Hepatic stellate cell (primary cell): ENCODE data around the gene EPB41L2.
"Not testable (repeated sequence)": the region's sequence is repeated elsewhere in the genome, so short reads cannot be mapped to it uniquely, and the experiment has no call there.

Source experiments
- DNase-seq: peaks from one replicate; pipeline ENCODE4 v3.0.0; 2011; ENCODE audit warnings: low spot score

The EPB41L2 gene

GRCh38 chr6:131036143-131036542 is 26.9 kb downstream of the EPB41L2 start:
- DNase-seq: no peak

- no peak for DNase-seq
Measured at GRCh38 chr6:131035582-131035981, 27.5 kb downstream of the EPB41L2 start.

GRCh38 chr6:131033631-131034030 is 29.4 kb downstream of the EPB41L2 start:
- no peak for DNase-seq

- peak; percentile 26 for DNase-seq
Measured at GRCh38 chr6:131029626-131030297, 33.3 kb downstream of the EPB41L2 start.

GRCh38 chr6:131027326-131027725 is 35.7 kb downstream of the EPB41L2 start:
- no peak for DNase-seq

GRCh38 chr6:131026243-131026642 is 36.8 kb downstream of the EPB41L2 start:
- DNase-seq: no peak

- no peak for DNase-seq
Measured at GRCh38 chr6:131024565-131024964, 38.5 kb downstream of the EPB41L2 start.

GRCh38 chr6:131023834-131024504 is 39.1 kb downstream of the EPB41L2 start:
- peak; percentile 21 for DNase-seq

- DNase-seq: no peak
Measured at GRCh38 chr6:131022691-131023090, 40.4 kb downstream of the EPB41L2 start.

- DNase-seq: no peak
Measured at GRCh38 chr6:131017962-131018361, 45.1 kb downstream of the EPB41L2 start.

- DNase-seq: peak; percentile 34
Measured at GRCh38 chr6:131015630-131016263, 47.3 kb downstream of the EPB41L2 start.

GRCh38 chr6:131015025-131015591 is 47.9 kb downstream of the EPB41L2 start:
- no peak for DNase-seq

GRCh38 chr6:131014080-131014776 is 48.8 kb downstream of the EPB41L2 start:
- no peak for DNase-seq

- peak; percentile 59 for DNase-seq
Measured at GRCh38 chr6:131013495-131013894, 49.5 kb downstream of the EPB41L2 start.

GRCh38 chr6:131009790-131010189 is 53.3 kb downstream of the EPB41L2 start:
- no peak for DNase-seq

GRCh38 chr6:131008965-131009364 is 54.1 kb downstream of the EPB41L2 start:
- DNase-seq: not testable (repeated sequence)

GRCh38 chr6:131007964-131008363 is 55.1 kb downstream of the EPB41L2 start:
- not testable (repeated sequence) for DNase-seq

GRCh38 chr6:131007286-131007685 is 55.8 kb downstream of the EPB41L2 start:
- DNase-seq: no peak

- DNase-seq: no peak
Measured at GRCh38 chr6:131005439-131006016, 57.5 kb downstream of the EPB41L2 start.

GRCh38 chr6:131004936-131005335 is 58.1 kb downstream of the EPB41L2 start:
- DNase-seq: no peak

GRCh38 chr6:131004387-131004755 is 58.7 kb downstream of the EPB41L2 start:
- DNase-seq: no peak
